GM19324 (cell line): ENCODE results near the gene OR6C76.
"Not testable (repeated sequence)": the region's sequence is repeated elsewhere in the genome, so short reads cannot be mapped to it uniquely, and the experiment has no call there.

Source experiments
- ATAC-seq: cut with Tn5 transposase; IDR thresholded peaks from one replicate; pipeline ENCODE4 v1.9.1; 2021; ENCODE audit warnings: mild to moderate bottlenecking, moderate library complexity; ENCODE audit not compliant: unreplicated experiment, low FRiP score

OR6C76 gene

GRCh38 chr12:55425954-55426353, at the start of gene OR6C76:
OR6C76 (plus strand) TSS chr12:55426254; CDS start chr12:55426254, 0 bp downstream.
- no peak for ATAC-seq

GRCh38 chr12:55385891-55386290, 40.2 kb upstream of the OR6C76 start:
- no peak for ATAC-seq

- no peak for ATAC-seq
Observed at GRCh38 chr12:55392032-55392795, 33.8 kb upstream of the OR6C76 start.

- no peak for ATAC-seq
Observed at GRCh38 chr12:55396326-55396725, 29.7 kb upstream of the OR6C76 start.

DNA sequence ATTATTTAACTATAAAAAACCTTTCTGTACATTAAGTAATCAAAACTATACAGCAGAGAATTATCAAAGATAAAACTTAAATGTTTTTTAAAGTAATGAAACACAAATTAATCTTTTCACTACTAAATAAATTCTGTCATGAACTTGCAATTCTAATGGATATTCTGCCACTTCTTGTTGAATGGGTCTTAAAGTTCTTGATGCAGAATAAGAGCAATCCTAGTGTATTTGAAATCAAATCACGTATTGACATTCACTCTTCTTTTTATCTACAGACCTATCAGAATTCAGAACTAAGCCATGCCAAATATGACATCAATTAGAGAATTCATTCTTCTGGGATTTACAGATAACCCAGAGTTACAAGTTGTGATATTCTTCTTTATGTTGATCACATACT, 25.8 kb upstream of the OR6C76 start, which contains the start of gene OR6C65:
TSS of gene OR6C65 (plus strand) at position 301 of the 400 bp plus-strand sequence. CDS start at position 301, 0 bp downstream.
- ATAC-seq, result no peak

GRCh38 chr12:55407866-55408265, 18.2 kb upstream of the OR6C76 start:
- no peak for ATAC-seq

- not testable (repeated sequence) for ATAC-seq
Observed at GRCh38 chr12:55409133-55409532, 16.9 kb upstream of the OR6C76 start.

- not testable (repeated sequence) for ATAC-seq
Observed at GRCh38 chr12:55412138-55412537, 13.9 kb upstream of the OR6C76 start.

- not testable (repeated sequence) for ATAC-seq
Observed at GRCh38 chr12:55413498-55414388, 12.3 kb upstream of the OR6C76 start.

- not testable (repeated sequence) for ATAC-seq
Observed at GRCh38 chr12:55414396-55414823, 11.6 kb upstream of the OR6C76 start.

DNA sequence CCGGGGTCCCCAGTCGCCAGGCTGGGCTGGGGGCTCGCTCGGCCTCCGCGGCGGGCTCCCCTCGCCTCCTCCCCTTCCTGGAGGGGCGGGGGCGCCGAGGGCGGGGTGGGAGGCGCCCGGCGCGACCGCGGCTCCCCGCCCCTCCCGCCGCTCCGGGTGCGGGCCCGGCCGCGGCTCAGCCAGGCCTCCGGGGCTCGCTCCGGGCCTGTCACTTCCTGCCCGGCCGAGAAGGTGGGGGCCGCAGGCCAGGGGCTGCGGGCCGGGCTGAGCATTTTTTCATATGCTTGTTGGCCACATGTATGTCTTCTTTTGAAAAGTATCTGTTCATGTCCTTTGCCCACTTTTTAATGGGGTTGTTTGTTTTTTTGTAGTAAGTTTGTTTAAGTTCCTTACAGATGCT, 11.2 kb upstream of the OR6C76 start:
- ATAC-seq, result not testable (repeated sequence)

- no peak for ATAC-seq
Observed at GRCh38 chr12:55416961-55417360, 9.1 kb upstream of the OR6C76 start.

DNA sequence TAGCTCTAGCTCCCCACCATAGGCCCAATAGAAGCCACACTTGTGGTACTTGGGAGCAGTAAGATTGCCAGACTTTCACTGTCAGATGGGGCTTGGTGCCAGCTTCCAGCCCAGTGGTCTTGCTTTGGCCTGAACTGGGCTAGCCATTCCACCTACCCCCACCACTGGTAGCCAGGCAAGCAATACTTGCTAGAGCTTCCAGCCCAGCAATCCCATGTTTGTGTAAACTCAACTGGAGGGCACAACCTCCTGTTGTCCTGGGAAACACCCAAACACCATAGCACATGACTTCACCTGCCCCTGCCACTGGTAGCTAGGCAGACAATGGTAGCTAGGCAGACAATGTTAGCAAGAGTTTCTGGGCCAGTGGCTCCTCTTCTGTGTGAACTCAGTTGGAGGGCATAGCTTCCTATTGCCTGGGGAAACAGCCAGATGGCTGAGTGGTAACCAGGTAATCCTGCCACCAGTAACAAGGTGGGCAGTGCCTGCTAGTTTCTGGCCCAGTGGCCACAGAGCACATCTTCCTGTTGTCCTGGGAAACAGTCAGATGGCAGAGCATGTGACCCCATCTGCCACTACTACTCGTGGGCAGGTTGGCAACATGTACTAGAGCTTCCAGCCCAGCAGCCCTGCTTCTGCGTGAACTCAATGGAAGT, 5.6 kb upstream of the OR6C76 start:
- ATAC-seq, result no peak

- no peak for ATAC-seq
Observed at GRCh38 chr12:55428331-55429243, 2.5 kb downstream of the OR6C76 start.

- not testable (repeated sequence) for ATAC-seq
Observed at GRCh38 chr12:55441233-55441632, 15.2 kb downstream of the OR6C76 start.

DNA sequence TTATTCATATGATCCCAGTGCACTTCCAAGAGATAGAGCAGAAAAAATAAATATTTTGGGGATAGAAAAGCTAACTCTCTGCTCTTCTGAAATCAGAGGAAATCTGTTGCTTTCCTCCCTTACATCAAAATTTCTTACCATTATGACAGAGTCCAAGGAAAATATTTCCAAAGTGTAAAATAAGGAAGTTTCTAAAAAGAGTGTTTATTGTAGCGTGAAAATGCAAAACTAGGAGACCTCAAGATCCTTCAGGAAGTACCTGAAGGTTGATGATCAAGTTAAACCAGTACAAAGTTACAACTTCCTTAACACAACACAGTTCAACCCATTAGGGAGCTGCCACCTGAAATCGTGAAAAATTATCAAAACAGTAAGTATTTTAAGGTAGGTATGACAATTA, 17.7 kb downstream of the OR6C76 start, which contains the start of gene OR6C2:
TSS of gene OR6C2 (plus strand) at position 301 of the 400 bp plus-strand sequence. CDS start 8,138 bp downstream, outside the sequence.
- ATAC-seq, result no peak

- no peak for ATAC-seq
Observed at GRCh38 chr12:55445357-55445756, 19.3 kb downstream of the OR6C76 start.

DNA sequence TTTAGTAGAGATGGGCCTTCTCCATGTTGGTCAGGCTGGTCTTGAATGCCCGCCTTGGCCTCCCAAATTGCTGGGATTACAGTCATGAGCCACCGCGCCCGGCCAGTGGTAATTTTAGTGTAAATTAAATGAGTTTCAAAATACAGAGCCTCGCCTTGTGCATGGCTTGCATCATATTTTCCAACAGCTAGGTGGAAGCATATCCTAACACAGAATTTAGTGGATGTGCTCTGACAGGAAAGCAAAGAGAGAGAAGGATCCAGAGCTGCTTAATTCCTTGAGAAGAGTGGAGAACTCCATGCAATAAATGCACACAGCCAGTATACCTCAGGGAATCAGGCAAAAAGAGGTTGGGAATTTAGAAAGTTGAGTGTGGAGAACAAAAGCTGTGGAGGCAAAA, 20.3 kb downstream of the OR6C76 start:
- ATAC-seq, result no peak

DNA sequence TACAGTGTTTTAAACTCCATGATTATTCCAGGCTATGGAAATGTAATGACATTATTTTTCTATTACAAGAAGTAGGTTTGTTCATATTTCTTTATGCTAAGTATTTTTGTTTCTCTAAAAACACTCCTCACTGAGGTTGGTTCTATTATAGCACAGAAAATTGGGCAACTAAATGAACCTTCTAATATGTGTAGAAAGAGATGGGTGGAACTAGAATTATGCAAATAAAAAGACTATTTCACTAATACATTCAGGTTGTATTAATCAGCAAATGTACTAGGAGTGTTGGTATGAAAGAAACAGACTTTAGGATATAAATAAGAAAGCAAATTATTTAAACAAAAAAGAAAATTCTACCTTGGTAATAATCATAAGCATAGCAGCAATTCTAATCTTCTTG, 22.8 kb downstream of the OR6C76 start:
- no peak for ATAC-seq

- not testable (repeated sequence) for ATAC-seq
Observed at GRCh38 chr12:55464926-55465325, 38.9 kb downstream of the OR6C76 start.
